AG04449 (cell line): ENCODE results near the gene LRG1.

Source experiments
- CTCF ChIA-PET: fragments of 350-600 bp; formaldehyde crosslinking; extraction: SDS; loops from one replicate; lab custom pipeline; 2021; ENCODE audit warnings: antibody characterized with exemption; lab: Yijun Ruan, JAX
- POLR2A ChIA-PET: fragments of 400-600, 350-600 bp; formaldehyde crosslinking; extraction: SDS; loops from one replicate; lab custom pipeline; 2020; ENCODE audit warnings: antibody characterized with exemption, inconsistent platforms; lab: Yijun Ruan, JAX
- DNase-seq: peaks from one replicate; pipeline ENCODE4 v3.0.0-alpha.2; 2010; ENCODE audit warnings: low read depth, low spot score
- H3K4me3 ChIP-seq: 2 replicates; pipeline ENCODE4 v1.5.1; 2011; ENCODE audit warnings: low read depth, mild to moderate bottlenecking, control low read depth, low read length
- TF ChIP-seq, protein P1 (sequence below): IDR thresholded peaks from one replicate; pipeline ENCODE4 v1.5.1; 2011; ENCODE audit warnings: mild to moderate bottlenecking, moderate library complexity, low read length, control low read depth, inconsistent platforms; ENCODE audit not compliant: insufficient read depth; ENCODE audit errors: missing control alignments

The LRG1 gene

DNA sequence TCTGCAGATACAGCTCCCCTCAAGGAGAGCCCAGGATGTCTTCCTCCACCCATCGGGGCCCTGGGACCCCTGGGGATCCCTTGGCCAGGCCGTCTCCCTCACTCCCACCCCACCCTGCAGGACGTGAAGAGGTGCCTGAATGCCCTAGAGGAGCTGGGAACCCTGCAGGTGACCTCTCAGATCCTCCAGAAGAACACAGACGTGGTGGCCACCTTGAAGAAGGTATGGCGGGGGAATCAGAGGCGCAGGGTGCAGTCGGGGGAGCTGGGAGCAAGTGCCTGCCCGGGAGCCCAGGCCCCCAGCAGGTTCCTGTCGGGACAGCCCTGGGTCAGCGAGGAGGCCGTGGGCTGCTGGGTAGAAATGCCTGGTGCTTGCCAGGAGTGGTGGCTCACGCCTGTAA is 41.1 kb downstream of the LRG1 start:
- ChIA-PET POLR2A (no interaction called here), CTCF (no interaction called here)
- DNase-seq: no peak
- TF ChIP-seq, protein P1, sequence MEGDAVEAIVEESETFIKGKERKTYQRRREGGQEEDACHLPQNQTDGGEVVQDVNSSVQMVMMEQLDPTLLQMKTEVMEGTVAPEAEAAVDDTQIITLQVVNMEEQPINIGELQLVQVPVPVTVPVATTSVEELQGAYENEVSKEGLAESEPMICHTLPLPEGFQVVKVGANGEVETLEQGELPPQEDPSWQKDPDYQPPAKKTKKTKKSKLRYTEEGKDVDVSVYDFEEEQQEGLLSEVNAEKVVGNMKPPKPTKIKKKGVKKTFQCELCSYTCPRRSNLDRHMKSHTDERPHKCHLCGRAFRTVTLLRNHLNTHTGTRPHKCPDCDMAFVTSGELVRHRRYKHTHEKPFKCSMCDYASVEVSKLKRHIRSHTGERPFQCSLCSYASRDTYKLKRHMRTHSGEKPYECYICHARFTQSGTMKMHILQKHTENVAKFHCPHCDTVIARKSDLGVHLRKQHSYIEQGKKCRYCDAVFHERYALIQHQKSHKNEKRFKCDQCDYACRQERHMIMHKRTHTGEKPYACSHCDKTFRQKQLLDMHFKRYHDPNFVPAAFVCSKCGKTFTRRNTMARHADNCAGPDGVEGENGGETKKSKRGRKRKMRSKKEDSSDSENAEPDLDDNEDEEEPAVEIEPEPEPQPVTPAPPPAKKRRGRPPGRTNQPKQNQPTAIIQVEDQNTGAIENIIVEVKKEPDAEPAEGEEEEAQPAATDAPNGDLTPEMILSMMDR: no peak
- no peak overlapping the region for H3K4me3 ChIP-seq

DNA sequence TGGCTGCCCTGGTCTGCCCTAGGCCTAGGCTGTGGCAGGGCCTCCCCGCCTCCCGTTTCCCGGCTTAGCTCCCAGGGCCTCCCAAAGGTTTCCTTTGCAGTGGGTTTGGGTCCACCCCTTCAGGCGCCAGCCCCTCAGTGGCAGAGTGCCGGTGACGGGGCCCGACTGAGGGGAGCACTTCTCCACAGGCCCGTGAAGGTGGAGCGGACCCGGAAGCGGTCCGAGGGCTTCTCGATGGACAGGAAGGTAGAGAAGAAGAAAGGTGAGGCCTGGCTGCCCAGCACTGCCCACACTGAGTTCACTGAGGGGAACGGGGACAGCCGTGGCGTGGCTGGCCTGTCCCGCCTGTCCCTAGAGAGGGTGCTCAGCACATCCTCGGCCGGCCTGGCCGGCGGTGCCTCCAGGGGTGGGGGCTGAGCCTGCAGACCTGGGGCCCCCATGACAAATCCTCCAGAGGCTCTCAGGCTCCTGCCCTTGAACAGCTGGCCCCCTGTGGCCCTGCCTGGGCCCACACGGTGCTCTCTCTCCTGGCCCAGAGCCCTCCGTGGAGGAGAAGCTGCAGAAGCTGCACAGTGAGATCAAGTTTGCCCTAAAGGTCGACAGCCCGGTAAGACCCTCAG is 42.0 kb downstream of the LRG1 start:
- no peak overlapping the region for H3K4me3 ChIP-seq
- ChIA-PET POLR2A (no interaction called here), CTCF (no interaction called here)
- DNase-seq: no peak
- TF ChIP-seq, protein P1: no peak

DNA sequence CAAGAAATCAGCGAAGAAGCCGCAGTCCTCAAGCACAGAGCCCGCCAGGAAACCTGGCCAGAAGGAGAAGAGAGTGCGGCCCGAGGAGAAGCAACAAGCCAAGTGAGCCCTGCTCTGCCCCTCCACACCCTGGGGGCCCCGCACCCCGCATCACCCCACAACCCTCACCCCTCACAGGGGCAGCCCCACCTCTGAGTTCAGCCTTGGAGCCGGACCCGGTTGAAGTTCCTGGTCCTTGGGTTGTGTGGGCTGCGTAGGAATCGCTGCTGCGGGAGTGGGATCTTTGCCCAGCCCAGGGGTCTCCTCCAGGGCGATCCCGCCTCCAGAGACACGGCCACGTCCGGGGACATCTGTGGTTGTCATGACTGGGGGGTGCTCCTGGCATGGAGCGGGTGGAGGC is 43.5 kb downstream of the LRG1 start:
- H3K4me3 ChIP-seq: no peak overlapping the region
- TF ChIP-seq, protein P1: no peak
- ChIA-PET CTCF (no interaction called here), POLR2A (no interaction called here)
- DNase-seq: no peak

DNA sequence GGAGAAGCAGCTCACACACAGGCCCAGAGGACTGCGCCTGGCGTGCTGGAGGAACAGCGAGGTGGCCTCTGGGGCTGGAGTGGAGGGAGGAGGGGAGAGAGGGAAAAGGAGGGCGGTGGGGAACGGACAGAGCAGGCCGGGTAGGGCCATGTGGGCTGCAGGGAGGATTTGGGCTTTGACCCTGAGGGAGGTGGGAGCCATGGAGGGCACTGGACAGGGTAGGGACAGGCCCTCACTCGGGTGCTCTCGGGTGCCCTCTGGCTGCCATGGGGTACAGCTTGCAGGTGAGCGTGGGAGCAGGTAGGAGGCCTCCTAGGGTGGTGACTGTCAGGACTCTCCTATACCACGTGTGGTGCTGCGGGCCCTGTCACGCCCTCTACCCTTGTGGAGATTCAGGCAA is 44.4 kb downstream of the LRG1 start:
- ChIA-PET CTCF (no interaction called here), POLR2A (no interaction called here)
- no peak overlapping the region for H3K4me3 ChIP-seq
- no peak for DNase-seq
- TF ChIP-seq, protein P1: peak; percentile 4

DNA sequence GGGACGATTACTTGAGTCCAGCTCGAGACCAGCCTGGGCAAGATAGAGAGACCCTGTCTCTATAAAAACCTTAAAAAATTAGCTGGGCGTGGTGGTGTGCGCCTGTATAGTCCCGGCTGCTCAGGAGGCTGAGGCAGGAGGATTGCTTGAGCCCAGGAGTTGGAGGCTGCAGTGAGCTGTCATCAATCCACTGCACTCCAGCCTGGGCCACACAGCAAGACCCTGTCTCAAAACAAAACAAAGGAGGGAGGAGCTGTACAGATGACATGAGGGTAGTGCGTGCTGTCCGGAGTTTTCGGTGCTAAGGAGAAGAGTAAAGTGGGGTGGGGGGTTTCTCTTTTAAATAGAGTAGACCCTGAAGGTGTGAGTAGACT is 45.2 kb downstream of the LRG1 start:
- no peak for DNase-seq
- TF ChIP-seq, protein P1: no peak
- POLR2A ChIA-PET: no interaction called here
- CTCF ChIA-PET: interaction anchor here (1.0 kb wide), 1 partner anchor 31 kb away, joined by 3 read pairs; no protein-coding TSS in a partner anchor
- H3K4me3 ChIP-seq: no peak overlapping the region

DNA sequence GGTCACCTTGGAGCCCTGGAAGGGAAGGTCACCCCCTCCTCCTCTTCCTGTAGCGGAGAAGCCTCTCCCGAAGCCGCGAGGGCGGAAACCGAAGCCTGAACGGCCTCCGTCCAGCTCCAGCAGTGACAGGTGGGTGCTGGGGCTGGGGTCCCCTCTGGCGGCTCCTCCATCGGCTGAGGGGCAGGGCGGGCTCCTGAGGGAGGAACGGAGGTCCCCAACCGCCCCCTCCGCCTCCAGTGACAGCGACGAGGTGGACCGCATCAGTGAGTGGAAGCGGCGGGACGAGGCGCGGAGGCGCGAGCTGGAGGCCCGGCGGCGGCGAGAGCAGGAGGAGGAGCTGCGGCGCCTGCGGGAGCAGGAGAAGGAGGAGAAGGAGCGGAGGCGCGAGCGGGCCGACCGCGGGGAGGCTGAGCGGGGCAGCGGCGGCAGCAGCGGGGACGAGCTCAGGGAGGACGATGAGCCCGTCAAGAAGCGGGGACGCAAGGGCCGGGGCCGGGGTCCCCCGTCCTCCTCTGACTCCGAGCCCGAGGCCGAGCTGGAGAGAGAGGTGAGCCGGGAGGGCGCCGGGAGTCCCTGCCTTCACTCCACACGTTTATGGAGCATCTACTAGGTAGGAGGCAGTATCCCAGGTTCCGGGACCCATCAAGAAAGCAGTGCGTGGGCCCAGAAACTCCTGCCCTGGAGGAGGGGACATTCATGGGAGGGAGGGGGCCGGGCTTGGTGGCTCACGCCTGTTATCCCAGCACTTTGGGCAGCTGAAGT is 45.7 kb downstream of the LRG1 start:
- CTCF ChIA-PET: interaction anchor here (1.0 kb wide), 1 partner anchor 31 kb away, joined by 3 read pairs; no protein-coding TSS in a partner anchor
- H3K4me3 ChIP-seq: no peak overlapping the region
- POLR2A ChIA-PET: no interaction called here
- TF ChIP-seq, protein P1: no peak
- DNase-seq: no peak
